T1000 (cell line): ENCODE measurements around the gene RARA.

Source experiments
- DNase-seq: peaks from one replicate; lab custom pipeline; 2025; ENCODE audit warnings: mixed read lengths; lab: John Stamatoyannopoulos, UW

Gene RARA

GRCh38 chr17:40345161-40345993, 36.4 kb downstream of the RARA start:
- no peak for DNase-seq

DNA sequence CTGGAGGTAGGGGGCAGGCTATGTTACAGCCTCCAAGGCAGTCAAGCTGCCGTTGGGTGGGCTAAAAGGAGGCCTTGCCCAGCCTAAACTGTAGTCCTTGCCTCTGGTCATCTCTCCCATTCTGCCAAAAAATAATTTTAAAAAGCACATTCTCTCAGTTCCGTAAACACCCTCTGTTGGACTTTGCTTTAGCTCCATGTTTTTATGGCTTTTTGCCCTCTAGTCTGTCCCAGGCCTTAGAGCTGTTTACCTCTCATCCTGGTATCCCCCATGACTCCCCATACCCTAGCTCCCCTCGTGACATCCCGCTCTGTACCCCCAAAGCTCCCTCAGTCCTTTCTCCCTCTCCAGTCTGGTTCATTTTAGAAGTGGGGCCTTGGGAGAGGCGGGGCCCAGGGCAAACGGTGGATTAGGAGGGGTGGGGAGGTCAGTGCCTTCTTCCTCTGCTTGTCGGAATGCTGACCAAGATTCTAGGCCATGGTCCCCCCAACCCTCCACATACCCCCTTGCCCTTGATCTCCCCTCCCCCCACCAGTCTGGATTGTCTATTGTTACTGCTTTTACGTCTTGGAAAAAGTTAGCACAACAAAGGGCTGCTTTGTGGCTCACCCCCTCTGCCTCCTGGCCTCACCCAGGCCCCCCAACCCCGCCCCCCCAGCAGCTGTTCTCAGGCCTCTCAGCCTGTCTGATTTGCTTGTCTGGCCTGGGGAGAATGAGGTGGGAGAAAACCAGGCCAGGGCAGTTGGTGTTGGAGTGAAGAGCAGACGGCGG, 37.2 kb downstream of the RARA start:
- no peak for DNase-seq

GRCh38 chr17:40346765-40347158, 37.8 kb downstream of the RARA start:
- no peak for DNase-seq

GRCh38 chr17:40347319-40348135, 38.5 kb downstream of the RARA start:
- no peak for DNase-seq

DNA sequence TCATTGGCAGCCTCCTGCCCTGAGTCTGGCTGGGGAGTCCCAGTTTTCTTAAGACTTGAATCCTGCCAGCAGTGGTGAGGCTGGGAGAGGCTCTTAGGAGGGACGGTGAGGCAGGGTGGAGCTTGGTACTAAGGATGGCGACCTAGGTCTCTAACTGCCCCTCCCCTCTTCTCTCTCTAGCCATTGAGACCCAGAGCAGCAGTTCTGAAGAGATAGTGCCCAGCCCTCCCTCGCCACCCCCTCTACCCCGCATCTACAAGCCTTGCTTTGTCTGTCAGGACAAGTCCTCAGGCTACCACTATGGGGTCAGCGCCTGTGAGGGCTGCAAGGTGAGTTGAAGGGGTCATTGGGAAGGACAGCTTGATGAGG, 39.1 kb downstream of the RARA start:
- no peak for DNase-seq

DNA sequence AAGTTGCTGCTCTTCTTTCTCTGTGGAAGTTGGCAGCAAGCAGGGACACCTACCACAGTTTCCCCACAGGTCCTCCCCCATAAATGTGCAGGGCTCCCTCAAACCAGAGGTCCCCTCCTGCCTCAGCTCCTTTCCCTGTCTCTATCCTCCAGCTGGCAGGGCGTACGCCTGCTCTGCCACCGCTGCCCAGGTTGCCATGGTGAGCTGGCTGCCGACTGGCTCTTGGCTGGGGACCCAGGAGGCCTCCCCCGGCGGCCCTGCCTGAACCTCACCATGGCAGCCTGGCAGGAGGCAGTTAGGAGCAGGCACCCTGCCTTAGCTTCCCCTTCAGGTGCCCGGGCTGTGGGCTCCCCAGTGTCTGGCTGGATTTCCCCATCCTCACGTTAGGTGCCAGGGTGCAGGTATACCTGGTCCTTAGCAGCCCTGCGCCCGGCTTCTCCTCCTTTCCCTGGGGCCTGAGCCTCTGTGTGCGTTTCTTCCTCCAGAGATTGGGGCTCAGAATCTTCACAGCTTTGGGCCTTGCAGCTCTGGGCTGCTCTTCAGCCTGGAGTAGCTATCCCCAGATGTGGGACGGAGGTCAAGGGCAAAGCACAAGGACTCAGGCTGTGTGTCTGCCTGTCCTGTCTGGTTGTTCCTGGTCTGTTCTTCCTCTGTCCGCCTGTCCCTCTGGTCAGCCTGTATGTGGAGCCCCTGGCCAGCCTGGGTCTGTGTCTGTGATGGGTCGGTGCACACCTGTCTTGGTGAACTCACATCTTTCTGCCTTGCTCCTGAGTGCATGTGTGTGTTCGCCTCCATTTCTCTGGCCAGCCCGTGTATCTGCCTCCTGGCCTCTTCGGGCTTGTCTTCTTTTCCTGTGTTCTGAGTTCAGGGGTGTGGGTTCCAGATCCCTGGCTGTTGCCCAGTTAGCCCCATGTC, 39.8 kb downstream of the RARA start:
- no peak for DNase-seq

DNA sequence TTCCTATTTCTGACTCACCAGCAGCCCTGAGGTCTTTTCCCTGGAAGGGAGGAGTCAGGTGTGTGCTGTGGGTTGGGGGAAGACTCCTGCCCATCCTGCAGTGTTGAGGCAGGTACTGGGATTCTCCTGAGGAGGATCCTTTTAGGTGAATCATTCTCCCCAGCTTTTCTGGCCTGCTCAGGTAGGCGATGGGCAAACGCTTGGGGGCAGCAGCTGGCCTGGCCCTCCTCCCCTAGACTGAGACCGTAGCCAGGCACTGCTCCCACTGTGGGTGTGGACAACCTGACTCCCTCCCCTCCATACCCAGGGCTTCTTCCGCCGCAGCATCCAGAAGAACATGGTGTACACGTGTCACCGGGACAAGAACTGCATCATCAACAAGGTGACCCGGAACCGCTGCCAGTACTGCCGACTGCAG, 40.5 kb downstream of the RARA start:
- no peak for DNase-seq

DNA sequence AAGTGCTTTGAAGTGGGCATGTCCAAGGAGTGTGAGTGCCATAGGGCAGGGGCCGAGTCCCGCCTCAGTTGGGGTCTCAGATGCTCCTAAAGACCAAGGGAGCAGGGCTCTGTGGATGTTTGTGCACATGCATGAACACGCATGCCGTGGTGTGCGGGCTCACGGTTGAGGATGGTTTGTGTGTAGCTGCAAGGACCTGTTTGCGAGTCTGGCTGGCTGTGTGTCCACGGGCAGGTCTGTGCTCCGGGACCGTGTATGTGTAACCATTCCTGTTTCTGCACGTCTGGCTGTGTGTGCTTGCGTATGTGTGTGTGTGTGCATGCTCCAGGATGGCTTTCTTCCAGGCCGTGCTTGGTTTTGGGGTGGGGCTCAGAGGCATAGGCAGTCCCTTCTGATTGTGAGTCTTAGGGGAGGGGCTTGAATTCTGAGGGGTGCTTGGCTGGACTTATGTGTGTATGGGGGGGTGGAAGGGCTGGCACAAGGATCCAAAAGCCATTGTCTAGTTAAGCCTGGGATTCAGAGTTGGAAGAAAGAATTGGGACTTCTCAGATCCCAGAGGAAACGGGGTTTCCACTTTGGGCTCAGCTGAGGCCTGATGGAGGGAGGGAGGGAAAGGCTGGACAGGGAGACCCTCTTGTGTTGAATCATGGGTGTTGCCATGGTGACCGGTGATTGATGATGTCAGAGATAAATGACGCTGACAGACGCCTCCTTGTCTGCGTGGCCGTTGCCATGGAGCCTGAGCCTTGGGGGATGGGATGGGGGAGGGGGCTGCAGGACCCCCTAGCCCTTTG, 41.1 kb downstream of the RARA start:
- no peak for DNase-seq

- no peak for DNase-seq
Observed at GRCh38 chr17:40350689-40351358, 41.8 kb downstream of the RARA start.

GRCh38 chr17:40351359-40352236, 42.6 kb downstream of the RARA start:
- DNase-seq, result no peak

GRCh38 chr17:40352237-40352778, 43.3 kb downstream of the RARA start:
- no peak for DNase-seq

DNA sequence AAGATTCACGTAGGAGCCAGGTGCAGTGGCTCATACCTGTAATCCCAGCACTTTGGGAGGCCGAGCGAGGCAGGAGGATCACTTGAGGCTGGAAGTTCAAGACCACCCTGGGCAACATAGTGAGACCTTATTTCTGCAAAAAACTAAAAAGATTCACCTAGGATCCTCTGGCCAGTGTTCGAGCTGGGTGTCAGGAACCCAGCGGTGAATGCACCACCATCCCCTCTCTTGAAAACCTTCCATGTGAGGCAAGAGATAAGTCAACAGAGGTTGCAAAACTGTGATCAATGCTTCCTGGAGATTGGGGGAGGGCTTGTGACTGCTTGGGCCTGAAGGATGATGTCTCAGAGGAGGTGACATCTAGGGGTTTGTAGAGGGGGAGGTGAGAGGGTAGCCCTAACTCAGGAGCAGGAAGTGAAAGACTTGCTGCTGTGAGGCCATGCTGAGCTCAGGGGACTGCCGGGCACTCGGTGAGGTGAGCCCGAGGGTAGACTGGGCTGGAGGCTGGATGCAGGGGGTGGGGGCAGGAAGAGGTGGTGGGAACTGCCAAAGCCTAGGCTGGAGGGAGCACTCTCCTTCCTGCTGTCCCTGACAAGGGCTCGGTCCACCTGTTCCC, 43.9 kb downstream of the RARA start:
- DNase-seq, result no peak

DNA sequence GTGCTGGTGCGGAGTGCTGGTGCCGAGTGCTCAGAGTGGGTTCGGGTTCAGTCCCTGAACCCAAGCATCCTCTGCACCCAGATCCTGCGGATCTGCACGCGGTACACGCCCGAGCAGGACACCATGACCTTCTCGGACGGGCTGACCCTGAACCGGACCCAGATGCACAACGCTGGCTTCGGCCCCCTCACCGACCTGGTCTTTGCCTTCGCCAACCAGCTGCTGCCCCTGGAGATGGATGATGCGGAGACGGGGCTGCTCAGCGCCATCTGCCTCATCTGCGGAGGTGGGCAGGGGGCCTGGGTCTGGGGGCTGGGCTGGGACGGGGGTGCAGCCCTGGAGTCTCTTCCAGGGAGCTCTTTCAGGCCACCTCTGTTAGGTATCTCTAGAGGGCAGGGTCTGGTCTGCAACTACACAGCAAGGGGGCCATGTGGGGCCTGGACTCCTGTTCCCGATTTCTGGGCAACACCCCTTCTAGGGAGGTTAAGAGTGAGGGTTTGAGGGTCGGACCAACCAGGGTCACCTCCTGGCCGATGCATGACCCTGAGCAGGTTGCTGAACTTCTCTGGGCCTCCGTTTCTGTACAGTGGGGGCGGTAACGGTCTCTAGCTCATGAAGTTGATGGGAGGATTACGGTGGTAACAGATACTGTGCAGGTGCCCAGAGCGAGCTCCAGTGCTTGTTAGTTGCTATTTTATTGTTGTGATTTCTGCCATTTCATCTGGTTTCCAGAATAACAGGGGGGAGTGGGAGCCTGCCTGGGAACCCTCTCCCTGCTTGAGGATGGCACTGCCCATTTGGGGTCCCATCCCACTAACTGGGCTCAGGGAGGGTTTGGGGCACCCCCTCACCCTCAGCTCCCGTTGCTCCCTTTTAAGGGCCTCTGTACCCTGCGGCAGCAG, 45.5 kb downstream of the RARA start:
- no peak for DNase-seq

DNA sequence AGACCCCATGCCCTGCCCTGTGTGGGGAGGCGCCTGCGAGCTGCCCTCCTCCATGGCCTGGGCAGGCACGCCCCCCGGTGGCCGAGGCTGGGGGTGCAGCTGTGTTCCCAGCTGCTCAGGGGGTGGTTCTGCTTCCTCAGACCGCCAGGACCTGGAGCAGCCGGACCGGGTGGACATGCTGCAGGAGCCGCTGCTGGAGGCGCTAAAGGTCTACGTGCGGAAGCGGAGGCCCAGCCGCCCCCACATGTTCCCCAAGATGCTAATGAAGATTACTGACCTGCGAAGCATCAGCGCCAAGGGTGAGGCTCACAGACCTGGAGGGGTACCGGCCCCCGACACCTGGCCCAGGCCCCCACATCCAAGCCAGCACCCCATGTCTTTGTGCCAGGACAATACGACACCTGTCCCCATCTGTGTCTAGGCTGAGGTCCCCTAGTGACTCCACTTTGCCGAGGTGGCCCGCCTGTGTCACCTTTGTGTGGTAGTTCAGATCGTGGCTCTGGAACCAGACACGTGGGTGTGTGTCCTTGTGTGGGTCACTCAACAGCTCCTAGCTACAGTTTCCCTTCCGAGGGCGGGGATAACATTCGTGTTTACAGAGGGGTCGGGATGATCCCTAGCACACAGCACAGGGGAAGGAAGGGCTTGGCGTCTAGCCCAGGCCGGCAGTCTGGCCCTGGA, 46.3 kb downstream of the RARA start:
- peak; percentile 46 for DNase-seq

DNA sequence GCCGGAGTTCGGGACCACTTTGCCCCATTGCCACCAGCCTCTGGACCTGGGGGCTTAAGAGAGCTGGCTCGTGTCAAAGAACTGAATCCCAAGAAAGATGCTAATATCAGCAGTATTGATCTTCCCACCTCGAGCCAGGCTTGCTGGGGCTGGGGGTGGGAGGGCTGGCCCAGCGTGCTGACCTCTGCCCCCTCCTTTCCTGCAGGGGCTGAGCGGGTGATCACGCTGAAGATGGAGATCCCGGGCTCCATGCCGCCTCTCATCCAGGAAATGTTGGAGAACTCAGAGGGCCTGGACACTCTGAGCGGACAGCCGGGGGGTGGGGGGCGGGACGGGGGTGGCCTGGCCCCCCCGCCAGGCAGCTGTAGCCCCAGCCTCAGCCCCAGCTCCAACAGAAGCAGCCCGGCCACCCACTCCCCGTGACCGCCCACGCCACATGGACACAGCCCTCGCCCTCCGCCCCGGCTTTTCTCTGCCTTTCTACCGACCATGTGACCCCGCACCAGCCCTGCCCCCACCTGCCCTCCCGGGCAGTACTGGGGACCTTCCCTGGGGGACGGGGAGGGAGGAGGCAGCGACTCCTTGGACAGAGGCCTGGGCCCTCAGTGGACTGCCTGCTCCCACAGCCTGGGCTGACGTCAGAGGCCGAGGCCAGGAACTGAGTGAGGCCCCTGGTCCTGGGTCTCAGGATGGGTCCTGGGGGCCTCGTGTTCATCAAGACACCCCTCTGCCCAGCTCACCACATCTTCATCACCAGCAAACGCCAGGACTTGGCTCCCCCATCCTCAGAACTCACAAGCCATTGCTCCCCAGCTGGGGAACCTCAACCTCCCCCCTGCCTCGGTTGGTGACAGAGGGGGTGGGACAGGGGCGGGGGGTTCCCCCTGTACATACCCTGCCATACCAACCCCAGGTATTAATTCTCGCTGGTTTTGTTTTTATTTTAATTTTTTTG, 47.1 kb downstream of the RARA start:
- no peak for DNase-seq
